OCI-LY1 (cell line): ENCODE data around the gene P2RY2.
"Not testable (repeated sequence)": the region's sequence is repeated elsewhere in the genome, so short reads cannot be mapped to it uniquely, and the experiment has no call there.

ENCODE experiments used
- H2AFZ ChIP-seq: fragments of 200-600 bp; sonication (generic), shearing (Covaris generic); 2 replicates; pipeline ENCODE4 v1.6.0; 2014; ENCODE audit warnings: antibody characterized with exemption, mild to moderate bottlenecking, low read length
- H3F3A ChIP-seq: fragments of 200-600 bp; sonication (generic), shearing (Covaris generic); 2 replicates; pipeline ENCODE4 v1.6.0; 2014; ENCODE audit warnings: mild to moderate bottlenecking, antibody characterized with exemption, low read length, moderate library complexity; ENCODE audit not compliant: insufficient read depth
- H3K27ac ChIP-seq: fragments of 200-600 bp; sonication (generic); 2 replicates; pipeline ENCODE4 v1.5.1; 2014; ENCODE audit warnings: low read length, mixed run types, mild to moderate bottlenecking, low read depth; ENCODE audit not compliant: poor library complexity, severe bottlenecking
- H3K27me3 ChIP-seq: fragments of 200-600 bp; sonication (generic); 2 replicates; pipeline ENCODE4 v1.6.0; 2014; ENCODE audit warnings: antibody characterized with exemption, mild to moderate bottlenecking, low read length, moderate library complexity; ENCODE audit not compliant: insufficient read depth
- H3K36me3 ChIP-seq: fragments of 200-600 bp; sonication (generic); 2 replicates; pipeline ENCODE4 v1.6.1; 2014; ENCODE audit warnings: mild to moderate bottlenecking, antibody characterized with exemption, low read length, moderate library complexity, mixed read lengths; ENCODE audit not compliant: insufficient read depth
- H3K4me1 ChIP-seq: fragments of 200-600 bp; sonication (generic); 2 replicates; pipeline ENCODE4 v1.5.1; 2014; ENCODE audit warnings: mild to moderate bottlenecking, low read length, moderate library complexity; ENCODE audit not compliant: insufficient read depth, severe bottlenecking
- H3K4me2 ChIP-seq: fragments of 200-600 bp; sonication (generic), shearing (Covaris generic); 2 replicates; pipeline ENCODE4 v1.6.1; 2014; ENCODE audit warnings: low read length
- H3K4me3 ChIP-seq: fragments of 200-600 bp; sonication (generic); 2 replicates; pipeline ENCODE4 v1.5.1; 2014; ENCODE audit warnings: low read length, low read depth, mild to moderate bottlenecking, mixed read lengths; ENCODE audit not compliant: poor library complexity, severe bottlenecking
- H3K79me2 ChIP-seq: fragments of 200-600 bp; shearing (Covaris generic); 2 replicates; pipeline ENCODE4 v1.6.1; 2016; ENCODE audit warnings: mixed run types, low read length, mixed read lengths; ENCODE audit not compliant: insufficient read depth
- H3K9ac ChIP-seq: fragments of 200-600 bp; sonication (generic), shearing (Covaris generic); 2 replicates; pipeline ENCODE4 v1.6.1; 2014; ENCODE audit warnings: mild to moderate bottlenecking, low read length, mixed read lengths
- H3K9me2 ChIP-seq: fragments of 200-600 bp; sonication (generic), shearing (Covaris generic); 2 replicates; pipeline ENCODE4 v1.6.1; 2014; ENCODE audit warnings: low read depth, mild to moderate bottlenecking, low read length, mixed read lengths
- H3K9me3 ChIP-seq: fragments of 200-600 bp; shearing (Covaris generic); 2 replicates; pipeline ENCODE4 v1.6.1; 2014; ENCODE audit warnings: low read length, mixed read lengths
- H4K20me1 ChIP-seq: fragments of 200-600 bp; sonication (generic), shearing (Covaris generic); 2 replicates; pipeline ENCODE4 v1.6.0; 2016; ENCODE audit warnings: mild to moderate bottlenecking, low read length; ENCODE audit not compliant: insufficient read depth
- CTCF ChIP-seq: fragments of 200-600 bp; sonication (generic), shearing (Covaris generic); IDR thresholded peaks from 2 replicates; pipeline ENCODE4 v1.5.1; 2017; ENCODE audit warnings: mild to moderate bottlenecking, antibody characterized with exemption, low read length, moderate library complexity, mixed read lengths
- EZH2 ChIP-seq: fragments of 200-600 bp; sonication (generic), shearing (Covaris generic); IDR thresholded peaks from 2 replicates; pipeline ENCODE4 v1.8.0; 2017; ENCODE audit warnings: borderline replicate concordance, mixed run types, mild to moderate bottlenecking, antibody characterized with exemption, low read length, moderate library complexity, mixed read lengths

The P2RY2 gene

DNA sequence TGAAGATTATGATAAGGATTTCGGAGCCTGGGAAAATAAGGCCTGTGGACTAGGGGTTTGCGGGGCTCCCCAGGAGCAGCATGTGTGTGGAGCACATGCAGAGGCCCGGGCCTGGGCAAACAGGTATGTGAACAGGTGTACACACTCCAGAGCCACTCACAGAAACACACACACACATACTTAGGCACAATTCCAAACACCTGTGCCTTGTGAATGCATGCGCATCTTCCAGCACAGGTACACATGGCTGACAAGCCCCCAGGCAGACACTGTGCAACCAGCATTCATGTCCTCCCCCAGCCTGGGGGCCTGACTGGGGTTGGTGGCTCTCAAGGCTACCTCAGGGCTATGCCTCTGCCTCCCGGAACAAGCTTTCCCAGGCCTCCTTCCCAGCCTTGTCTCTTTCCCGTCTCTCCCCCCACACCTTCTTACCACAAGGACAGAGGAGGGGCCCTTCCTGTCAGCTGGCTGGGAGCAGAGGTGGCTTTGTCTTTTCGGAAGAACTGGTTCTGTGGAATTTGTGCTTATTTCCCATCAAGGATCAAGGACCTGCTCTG is 51.5 kb downstream of the P2RY2 start:
- no peaks in the 10 kb centered on the region for H3F3A ChIP-seq
- H3K36me3 ChIP-seq, result no peaks in the 10 kb centered on the region
- no peak overlapping the region for H3K4me3 ChIP-seq
- H3K4me2 ChIP-seq, result no peak overlapping the region
- no peaks in the 10 kb centered on the region for H3K9me3 ChIP-seq
- H3K9me2 ChIP-seq, result no peaks in the 10 kb centered on the region
- no peak overlapping the region for H3K27ac ChIP-seq
- H2AFZ ChIP-seq, result no peak overlapping the region
- TF ChIP-seq CTCF (no peak), EZH2 (no peak)
- H3K27me3 ChIP-seq, result no peaks in the 10 kb centered on the region; the same call in none of the 2 replicates
- no peaks in the 10 kb centered on the region for H3K4me1 ChIP-seq
- no peak overlapping the region for H3K9ac ChIP-seq
- H3K79me2 ChIP-seq, result no peaks in the 10 kb centered on the region
- H4K20me1 ChIP-seq, result no peaks in the 10 kb centered on the region

GRCh38 chr11:73270016-73270854 is 52.2 kb downstream of the P2RY2 start:
- no peaks in the 10 kb centered on the region for H3K9me2 ChIP-seq
- H3K27ac ChIP-seq, result no peak overlapping the region
- no peaks in the 10 kb centered on the region for H3K79me2 ChIP-seq
- H3K9me3 ChIP-seq, result no peaks in the 10 kb centered on the region
- no peak overlapping the region for H3K9ac ChIP-seq
- no peak overlapping the region for H3K4me2 ChIP-seq
- no peaks in the 10 kb centered on the region for H4K20me1 ChIP-seq
- H3K4me1 ChIP-seq, result no peaks in the 10 kb centered on the region
- H3K4me3 ChIP-seq, result no peak overlapping the region
- no peak overlapping the region for H2AFZ ChIP-seq
- H3K36me3 ChIP-seq, result no peaks in the 10 kb centered on the region
- no peaks in the 10 kb centered on the region; the same call in none of the 2 replicates for H3K27me3 ChIP-seq
- TF ChIP-seq CTCF (no peak), EZH2 (no peak)
- no peaks in the 10 kb centered on the region for H3F3A ChIP-seq

GRCh38 chr11:73270855-73271477 is 52.9 kb downstream of the P2RY2 start:
- no peak overlapping the region for H2AFZ ChIP-seq
- no peak overlapping the region for H3K4me2 ChIP-seq
- no peaks in the 10 kb centered on the region for H3K9me3 ChIP-seq
- no peaks in the 10 kb centered on the region for H3K9me2 ChIP-seq
- no peak overlapping the region for H3K9ac ChIP-seq
- no peaks in the 10 kb centered on the region for H3K36me3 ChIP-seq
- H4K20me1 ChIP-seq, result no peaks in the 10 kb centered on the region
- no peak overlapping the region for H3K27ac ChIP-seq
- no peak overlapping the region for H3K4me3 ChIP-seq
- no peak for TF ChIP-seq CTCF
- no peak for TF ChIP-seq EZH2
- H3K27me3 ChIP-seq, result no peaks in the 10 kb centered on the region; the same call in none of the 2 replicates
- H3K79me2 ChIP-seq, result no peaks in the 10 kb centered on the region
- no peaks in the 10 kb centered on the region for H3F3A ChIP-seq
- no peaks in the 10 kb centered on the region for H3K4me1 ChIP-seq

- H3K79me2 ChIP-seq, H3K4me2 ChIP-seq, H3K9me3 ChIP-seq, H3K4me1 ChIP-seq, H3K9ac ChIP-seq, H3K36me3 ChIP-seq, H3K4me3 ChIP-seq, H3K9me2 ChIP-seq, H3K27me3 ChIP-seq, H2AFZ ChIP-seq, H3K27ac ChIP-seq, H3F3A ChIP-seq, H4K20me1 ChIP-seq: not testable (repeated sequence)
Observed at GRCh38 chr11:73271478-73271865, 53.4 kb downstream of the P2RY2 start.
